ENCODE results near the gene PRC1. TPM values are rescaled to one million over a fixed set of nuclear protein-coding genes. Genes with fewer than 3 reads are reported as not detected.
A peak's percentile ranks its signal among the peaks of the same experiment; 100 is the strongest.

PRC1 gene
- total RNA-seq, 4 donors from 2014 or later = 11.9 to 86.6 (median 22.8) TPM

- Histone ChIP-seq H3K4me1 (peaks cover 0 to 23% (median 16%) of the 10 kb centered on the region in 4 donors), H3K9me3 (no peaks in the 10 kb centered on the region), H3K27ac (no peak overlapping the region), H3K4me3 (no peak overlapping the region), H3K36me3 (peaks cover 0 to 25% (median 0%) of the 10 kb centered on the region in 3 donors), H3K27me3 (no peaks in the 10 kb centered on the region)
- no peak for TF ChIP-seq POLR2A (IDR thresholded peaks at IDR 0.05)
- TF ChIP-seq, protein P1, sequence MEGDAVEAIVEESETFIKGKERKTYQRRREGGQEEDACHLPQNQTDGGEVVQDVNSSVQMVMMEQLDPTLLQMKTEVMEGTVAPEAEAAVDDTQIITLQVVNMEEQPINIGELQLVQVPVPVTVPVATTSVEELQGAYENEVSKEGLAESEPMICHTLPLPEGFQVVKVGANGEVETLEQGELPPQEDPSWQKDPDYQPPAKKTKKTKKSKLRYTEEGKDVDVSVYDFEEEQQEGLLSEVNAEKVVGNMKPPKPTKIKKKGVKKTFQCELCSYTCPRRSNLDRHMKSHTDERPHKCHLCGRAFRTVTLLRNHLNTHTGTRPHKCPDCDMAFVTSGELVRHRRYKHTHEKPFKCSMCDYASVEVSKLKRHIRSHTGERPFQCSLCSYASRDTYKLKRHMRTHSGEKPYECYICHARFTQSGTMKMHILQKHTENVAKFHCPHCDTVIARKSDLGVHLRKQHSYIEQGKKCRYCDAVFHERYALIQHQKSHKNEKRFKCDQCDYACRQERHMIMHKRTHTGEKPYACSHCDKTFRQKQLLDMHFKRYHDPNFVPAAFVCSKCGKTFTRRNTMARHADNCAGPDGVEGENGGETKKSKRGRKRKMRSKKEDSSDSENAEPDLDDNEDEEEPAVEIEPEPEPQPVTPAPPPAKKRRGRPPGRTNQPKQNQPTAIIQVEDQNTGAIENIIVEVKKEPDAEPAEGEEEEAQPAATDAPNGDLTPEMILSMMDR (IDR thresholded peaks at IDR 0.05) = no peak
- no peak for DNase-seq
Observed at GRCh38 chr15:90959028-90959595, 35.2 kb downstream of the PRC1 start.

- peaks cover 0 to 23% (median 16%) of the 10 kb centered on the region in 4 donors for H3K4me1 ChIP-seq
- DNase-seq = no peak
Observed at GRCh38 chr15:90957791-90958190, 36.5 kb downstream of the PRC1 start.

DNA sequence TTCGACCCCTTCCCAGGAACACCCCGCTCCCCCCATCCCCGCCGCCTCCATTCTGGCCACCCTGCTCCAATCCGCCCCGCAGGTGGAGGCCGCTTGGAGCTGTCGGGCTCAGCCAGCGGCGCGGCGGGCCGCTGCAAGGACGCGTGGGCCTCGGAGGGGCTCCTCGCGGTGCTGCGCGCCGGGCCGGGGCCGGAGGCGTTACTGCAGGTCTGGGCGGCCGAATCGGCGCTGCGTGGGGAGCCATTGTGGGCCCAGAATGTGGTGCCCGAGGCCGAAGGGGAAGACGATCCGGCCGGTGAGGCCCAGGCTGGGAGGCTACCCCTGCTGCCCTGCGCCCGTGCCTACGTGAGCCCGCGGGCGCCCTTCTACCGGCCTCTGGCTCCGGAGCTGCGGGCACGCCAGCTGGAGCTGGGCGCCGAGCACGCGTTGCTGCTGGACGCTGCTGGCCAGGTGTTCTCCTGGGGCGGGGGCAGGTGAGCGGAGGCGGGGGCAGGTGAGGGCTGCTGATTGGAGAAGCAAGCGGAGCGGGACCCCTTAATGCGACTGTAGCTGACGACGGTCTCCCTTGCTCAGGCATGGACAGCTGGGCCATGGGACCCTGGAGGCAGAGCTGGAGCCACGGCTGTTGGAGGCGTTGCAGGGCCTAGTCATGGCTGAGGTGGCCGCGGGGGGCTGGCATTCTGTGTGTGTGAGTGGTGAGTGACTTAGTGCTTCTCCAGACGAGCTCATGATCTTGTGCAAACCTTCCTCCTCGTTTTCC lies 37.1 kb downstream of the PRC1 start:
- Histone ChIP-seq H3K36me3 (peaks cover 0 to 35% (median 0%) of the 10 kb centered on the region in 3 donors), H3K27ac (peak overlapping the region; percentile 7 to 52 (median 30)), H3K4me1 (peaks cover 0 to 23% (median 16%) of the 10 kb centered on the region in 4 donors), H3K9me3 (no peaks in the 10 kb centered on the region), H3K4me3 (peak overlapping the region; percentile 39 to 74 (median 56)), H3K27me3 (no peaks in the 10 kb centered on the region)
- peak in 1 of 3 donors; percentile 68 for DNase-seq
- TF ChIP-seq, protein P1 (IDR thresholded peaks at IDR 0.05) = no peak
- TF ChIP-seq POLR2A (IDR thresholded peaks at IDR 0.05) = no peak

More at GRCh38 chr15:90957791-90958190, 36.5 kb downstream of the PRC1 start:
- TF ChIP-seq, protein P1 (IDR thresholded peaks at IDR 0.05) = no peak
- TF ChIP-seq POLR2A (IDR thresholded peaks at IDR 0.05) = no peak
- peak overlapping the region in 1 of 4 donors; percentile 74 for H3K4me3 ChIP-seq
- H3K27me3 ChIP-seq = no peaks in the 10 kb centered on the region
- H3K9me3 ChIP-seq = no peaks in the 10 kb centered on the region
- no peak overlapping the region for H3K27ac ChIP-seq
- peaks cover 0 to 34% (median 0%) of the 10 kb centered on the region in 3 donors for H3K36me3 ChIP-seq

DNA sequence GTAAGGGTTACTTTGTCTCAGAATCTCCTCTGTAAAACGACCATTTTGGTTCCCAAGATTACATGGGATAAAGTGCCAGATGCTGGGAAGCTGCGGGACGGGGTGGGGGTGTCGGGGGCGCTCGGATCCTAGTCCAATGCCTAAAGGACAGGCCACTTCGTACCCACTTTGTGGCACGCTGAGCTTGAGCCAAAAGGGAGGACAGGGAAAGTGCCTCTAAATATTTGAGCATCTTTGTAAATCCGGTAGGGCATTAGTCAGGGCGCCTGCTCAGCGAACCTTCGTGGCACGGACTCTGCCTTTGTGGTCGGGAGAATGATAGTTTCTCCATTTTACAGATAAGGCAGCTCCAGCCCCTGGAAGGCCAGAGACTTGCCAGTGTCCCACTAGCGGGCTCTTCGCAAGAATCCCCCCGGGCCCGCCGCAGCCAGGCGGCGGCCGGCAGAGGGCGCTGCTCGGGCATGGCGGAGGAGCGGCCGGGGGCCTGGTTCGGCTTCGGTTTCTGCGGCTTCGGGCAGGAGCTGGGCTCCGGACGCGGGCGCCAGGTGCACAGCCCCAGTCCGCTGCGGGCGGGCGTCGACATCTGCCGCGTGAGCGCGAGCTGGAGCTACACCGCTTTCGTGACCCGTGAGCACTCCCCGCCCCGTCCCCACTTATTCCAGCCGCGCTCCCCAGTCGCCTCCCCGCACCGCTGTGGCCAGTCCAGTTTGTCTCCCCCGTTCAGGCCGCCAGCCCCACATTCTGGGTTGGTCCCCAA lies 37.9 kb downstream of the PRC1 start:
- H3K9me3 ChIP-seq = no peaks in the 10 kb centered on the region
- peaks cover 0 to 23% (median 16%) of the 10 kb centered on the region in 4 donors for H3K4me1 ChIP-seq
- H3K36me3 ChIP-seq = peaks cover 0 to 42% (median 0%) of the 10 kb centered on the region in 3 donors
- DNase-seq = peak; percentile 69 to 87 (median 84)
- TF ChIP-seq POLR2A (IDR thresholded peaks at IDR 0.05) = no peak
- TF ChIP-seq, protein P1 (IDR thresholded peaks at IDR 0.05) = peak; percentile 78 to 97 (median 88)
- H3K27me3 ChIP-seq = no peaks in the 10 kb centered on the region
- H3K4me3 ChIP-seq = peak overlapping the region; percentile 39 to 74 (median 56)
- H3K27ac ChIP-seq = peak overlapping the region; percentile 7 to 52 (median 30)

DNA sequence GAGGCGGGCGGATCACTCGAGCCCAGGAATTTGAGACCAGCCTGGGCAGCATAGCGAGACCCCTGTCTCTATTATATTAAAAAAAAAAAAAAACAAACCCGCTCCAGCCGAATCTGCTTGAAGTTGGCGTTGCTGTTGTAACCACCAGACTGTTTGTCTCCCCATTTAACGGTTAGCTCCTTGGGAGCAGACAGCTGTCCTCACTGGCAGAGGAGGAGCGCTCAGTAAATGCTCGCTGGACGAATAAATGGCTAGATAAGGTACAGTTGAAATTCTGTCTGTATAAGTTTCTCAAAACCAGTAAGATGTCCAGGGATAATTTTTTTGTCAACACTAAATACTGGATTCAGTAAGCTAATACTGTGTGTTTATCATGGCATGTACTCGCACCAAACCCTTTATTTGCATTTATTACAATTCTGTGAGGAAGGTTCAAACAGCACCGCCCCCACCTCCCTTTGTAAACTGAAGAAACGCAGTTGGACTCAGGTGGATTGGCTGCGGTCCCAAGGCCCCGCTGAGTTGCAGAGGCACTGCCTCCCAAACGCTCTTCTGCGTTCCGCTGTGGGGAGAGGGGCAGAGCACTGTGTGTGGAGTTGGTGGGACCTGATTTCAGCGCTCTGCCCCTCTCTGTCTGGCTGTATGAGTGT lies 38.6 kb downstream of the PRC1 start:
- H3K9me3 ChIP-seq = no peaks in the 10 kb centered on the region
- no peak for DNase-seq
- H3K36me3 ChIP-seq = peaks cover 0 to 42% (median 0%) of the 10 kb centered on the region in 3 donors
- H3K4me1 ChIP-seq = peaks cover 0 to 23% (median 16%) of the 10 kb centered on the region in 4 donors
- H3K27me3 ChIP-seq = no peaks in the 10 kb centered on the region
- H3K4me3 ChIP-seq = peak overlapping the region; percentile 70 to 89 (median 82)
- peak overlapping the region in 3 of 4 donors; percentile 7 to 99 (median 52) for H3K27ac ChIP-seq
- TF ChIP-seq POLR2A (IDR thresholded peaks at IDR 0.05) = no peak
- TF ChIP-seq, protein P1 (IDR thresholded peaks at IDR 0.05) = no peak

Measured in Peyer's patch (tissue), 4 donors.